ENCODE results near the gene DPYSL4.

DPYSL4 gene

GRCh38 chr10:132228616-132229015 lies 41.9 kb downstream of the DPYSL4 start:
- no peak for DNase-seq (ENCODE audit: low spot score)

- DNase-seq (ENCODE audit: low spot score): no peak
These were observed 42.3 kb downstream of the DPYSL4 start for GRCh38 chr10:132229096-132229495.

GRCh38 chr10:132229834-132230556 lies 43.2 kb downstream of the DPYSL4 start:
- no peak for DNase-seq (ENCODE audit: low spot score)

- no peak for DNase-seq (ENCODE audit: low spot score)
These were observed 43.9 kb downstream of the DPYSL4 start for GRCh38 chr10:132230557-132231210.

GRCh38 chr10:132231656-132232022 lies 44.9 kb downstream of the DPYSL4 start:
- DNase-seq (ENCODE audit: low spot score): no peak

- no peak for DNase-seq (ENCODE audit: low spot score)
These were observed 45.5 kb downstream of the DPYSL4 start for GRCh38 chr10:132232023-132232951.

- no peak for DNase-seq (ENCODE audit: low spot score)
These were observed 46.2 kb downstream of the DPYSL4 start for GRCh38 chr10:132232981-132233380.

- no peak for DNase-seq (ENCODE audit: low spot score)
These were observed 46.8 kb downstream of the DPYSL4 start for GRCh38 chr10:132233501-132234085.

- no peak for DNase-seq (ENCODE audit: low spot score)
These were observed 48.1 kb downstream of the DPYSL4 start for GRCh38 chr10:132234860-132235259.

- no peak for DNase-seq (ENCODE audit: low spot score)
These were observed 49.4 kb downstream of the DPYSL4 start for GRCh38 chr10:132236161-132236560.

GRCh38 chr10:132236881-132237280 lies 50.1 kb downstream of the DPYSL4 start:
- no peak for DNase-seq (ENCODE audit: low spot score)

- DNase-seq (ENCODE audit: low spot score): no peak
These were observed 50.6 kb downstream of the DPYSL4 start for GRCh38 chr10:132237396-132237795.

GRCh38 chr10:132237871-132238270 lies 51.1 kb downstream of the DPYSL4 start:
- no peak for DNase-seq (ENCODE audit: low spot score)

GRCh38 chr10:132238371-132239125 lies 51.8 kb downstream of the DPYSL4 start:
- DNase-seq (ENCODE audit: low spot score): no peak

GRCh38 chr10:132239126-132240031 lies 52.6 kb downstream of the DPYSL4 start:
- no peak for DNase-seq (ENCODE audit: low spot score)

GRCh38 chr10:132240156-132240555 lies 53.4 kb downstream of the DPYSL4 start:
- no peak for DNase-seq (ENCODE audit: low spot score)

GRCh38 chr10:132240581-132240980 lies 53.8 kb downstream of the DPYSL4 start:
- no peak for DNase-seq (ENCODE audit: low spot score)

GRCh38 chr10:132241086-132241485 lies 54.3 kb downstream of the DPYSL4 start:
- no peak for DNase-seq (ENCODE audit: low spot score)

GRCh38 chr10:132241496-132241895 lies 54.7 kb downstream of the DPYSL4 start:
- DNase-seq (ENCODE audit: low spot score): no peak

- DNase-seq (ENCODE audit: low spot score): no peak
These were observed 55.5 kb downstream of the DPYSL4 start for GRCh38 chr10:132242103-132242840.
